ENCODE results near the gene BCL6B. TPM values are rescaled to one million over a fixed set of nuclear protein-coding genes. Genes with fewer than 3 reads are reported as not detected.

BCL6B gene
- total RNA-seq, 4 donors from 2014 or later, result 0.15 to 1.9 (median 0.67) TPM

GRCh38 chr17:7021993-7022778, 664 bp upstream of the BCL6B start:
- TF ChIP-seq, protein P1, sequence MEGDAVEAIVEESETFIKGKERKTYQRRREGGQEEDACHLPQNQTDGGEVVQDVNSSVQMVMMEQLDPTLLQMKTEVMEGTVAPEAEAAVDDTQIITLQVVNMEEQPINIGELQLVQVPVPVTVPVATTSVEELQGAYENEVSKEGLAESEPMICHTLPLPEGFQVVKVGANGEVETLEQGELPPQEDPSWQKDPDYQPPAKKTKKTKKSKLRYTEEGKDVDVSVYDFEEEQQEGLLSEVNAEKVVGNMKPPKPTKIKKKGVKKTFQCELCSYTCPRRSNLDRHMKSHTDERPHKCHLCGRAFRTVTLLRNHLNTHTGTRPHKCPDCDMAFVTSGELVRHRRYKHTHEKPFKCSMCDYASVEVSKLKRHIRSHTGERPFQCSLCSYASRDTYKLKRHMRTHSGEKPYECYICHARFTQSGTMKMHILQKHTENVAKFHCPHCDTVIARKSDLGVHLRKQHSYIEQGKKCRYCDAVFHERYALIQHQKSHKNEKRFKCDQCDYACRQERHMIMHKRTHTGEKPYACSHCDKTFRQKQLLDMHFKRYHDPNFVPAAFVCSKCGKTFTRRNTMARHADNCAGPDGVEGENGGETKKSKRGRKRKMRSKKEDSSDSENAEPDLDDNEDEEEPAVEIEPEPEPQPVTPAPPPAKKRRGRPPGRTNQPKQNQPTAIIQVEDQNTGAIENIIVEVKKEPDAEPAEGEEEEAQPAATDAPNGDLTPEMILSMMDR (IDR thresholded peaks at IDR 0.05), result peak; percentile 91 to 98 (median 96)
- peak in 1 of 4 donors; percentile 6 for TF ChIP-seq POLR2A (IDR thresholded peaks at IDR 0.05)
- Histone ChIP-seq H3K4me1 (peaks cover 24 to 68% (median 36%) of the 10 kb centered on the region in 3 donors), H3K4me3 (peak overlapping the region; percentile 16 to 66 (median 43)), H3K9me3 (no peaks in the 10 kb centered on the region), H3K27me3 (peaks cover 0 to 14% (median 0%) of the 10 kb centered on the region in 4 donors), H3K27ac (peak overlapping the region; percentile 77 to 87 (median 82)), H3K36me3 (peaks cover 0 to 6% (median 0%) of the 10 kb centered on the region in 3 donors)
- WGBS, 2 donors, result 2% methylated on average over 11 to 18 of the region's 53 CpGs
- intact Hi-C loops (cut with DNase I), result no loop called here
- no peak for DNase-seq

- peak in 3 of 4 donors; percentile 44 to 80 (median 62) for TF ChIP-seq POLR2A (IDR thresholded peaks at IDR 0.05)
- TF ChIP-seq, protein P1 (IDR thresholded peaks at IDR 0.05), result no peak
- Histone ChIP-seq H3K4me1 (peaks cover 24 to 61% (median 24%) of the 10 kb centered on the region in 3 donors), H3K9me3 (no peaks in the 10 kb centered on the region), H3K27ac (peak overlapping the region; percentile 77 to 87 (median 82)), H3K36me3 (no peaks in the 10 kb centered on the region), H3K4me3 (peak overlapping the region; percentile 20 to 66 (median 43)), H3K27me3 (peaks cover 0 to 14% (median 0%) of the 10 kb centered on the region in 4 donors)
- DNase-seq, result no peak
- 63 to 75% methylated on average over 22 to 31 of the region's 51 CpGs for WGBS, 2 donors
- intact Hi-C loops (cut with DNase I), result no loop called here
Observed at GRCh38 chr17:7023576-7024401, 939 bp downstream of the BCL6B start.

DNA sequence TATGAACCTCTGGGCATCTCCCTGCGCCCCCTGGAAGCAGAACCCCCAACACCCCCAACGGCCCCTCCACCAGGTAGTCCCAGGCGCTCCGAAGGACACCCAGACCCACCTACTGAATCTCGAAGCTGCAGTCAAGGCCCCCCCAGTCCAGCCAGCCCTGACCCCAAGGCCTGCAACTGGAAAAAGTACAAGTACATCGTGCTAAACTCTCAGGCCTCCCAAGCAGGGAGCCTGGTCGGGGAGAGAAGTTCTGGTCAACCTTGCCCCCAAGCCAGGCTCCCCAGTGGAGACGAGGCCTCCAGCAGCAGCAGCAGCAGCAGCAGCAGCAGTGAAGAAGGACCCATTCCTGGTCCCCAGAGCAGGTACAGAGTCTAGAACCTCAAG, 1.5 kb downstream of the BCL6B start:
- no peak for DNase-seq
- intact Hi-C loops (cut with DNase I), result no loop called here
- H3K27ac ChIP-seq, result peak overlapping the region in 2 of 4 donors; percentile 25 to 37
- peak overlapping the region in 1 of 4 donors; percentile 66 for H3K4me3 ChIP-seq
- no peaks in the 10 kb centered on the region for H3K36me3 ChIP-seq
- peaks cover 19 to 55% (median 24%) of the 10 kb centered on the region in 3 donors for H3K4me1 ChIP-seq
- WGBS, 2 donors, result 57% methylated on average over 3 of the region's 8 CpGs; no CpG with 5 or more reads in 1 of the 2 donors
- H3K9me3 ChIP-seq, result no peaks in the 10 kb centered on the region
- TF ChIP-seq, protein P1 (IDR thresholded peaks at IDR 0.05), result no peak
- TF ChIP-seq POLR2A (IDR thresholded peaks at IDR 0.05), result no peak
- H3K27me3 ChIP-seq, result peaks cover 0 to 14% (median 0%) of the 10 kb centered on the region in 4 donors

- no peak for TF ChIP-seq POLR2A (IDR thresholded peaks at IDR 0.05)
- TF ChIP-seq, protein P1 (IDR thresholded peaks at IDR 0.05), result no peak
- no peak for DNase-seq
- no peaks in the 10 kb centered on the region for H3K36me3 ChIP-seq
- intact Hi-C loops (cut with DNase I), result no loop called here
- WGBS, 2 donors, result 75 to 85% methylated on average over 1 of the region's 1 CpG
- peaks cover 0 to 14% (median 0%) of the 10 kb centered on the region in 4 donors for H3K27me3 ChIP-seq
- no peak overlapping the region for H3K27ac ChIP-seq
- H3K4me1 ChIP-seq, result peaks cover 18 to 46% (median 22%) of the 10 kb centered on the region in 3 donors
- H3K9me3 ChIP-seq, result no peaks in the 10 kb centered on the region
- no peak overlapping the region for H3K4me3 ChIP-seq
Observed at GRCh38 chr17:7025245-7025644, 2.4 kb downstream of the BCL6B start.

Data from esophagus squamous epithelium (tissue), 5 donors.